Endothelial cell of umbilical vein (primary cell): ENCODE results near the gene SULT1C3. TPM values are rescaled to one million over a fixed set of nuclear protein-coding genes. Genes with fewer than 3 reads are reported as not detected.

Source experiments
- BruUV-seq: library from RNA; stranded (reverse); fragments of 400-500 nt; replicated peaks from 2 replicates; lab custom pipeline; 2021; lab: Mats Ljungman, UMichigan
- CTCF ChIA-PET: fragments of 300-600, 350-600 bp; sonication (Branson Sonifier 250); formaldehyde crosslinking; loops from one replicate; lab custom pipeline; 2021; ENCODE audit warnings: antibody characterized with exemption, inconsistent platforms; lab: Charles Lee
- POLR2A ChIA-PET: fragments of 300-600, 350-600 bp; sonication (Branson Sonifier 250); formaldehyde crosslinking; loops from one replicate; lab custom pipeline; 2021; ENCODE audit warnings: antibody characterized with exemption, inconsistent platforms; lab: Charles Lee
- DNase-seq: peaks from one replicate; pipeline ENCODE4 v3.0.0-alpha.2; 2011; ENCODE audit warnings: low read depth, low spot score
- FAIRE-seq: peaks from 2 replicates; lab custom pipeline; 2011; peaks lifted over from hg19 to GRCh38; lab: Jason Lieb, UNC
- H2AFZ ChIP-seq: 2 replicates; pipeline ENCODE4 v1.6.0; 2012; ENCODE audit warnings: low read depth, low read length, control low read depth, inconsistent platforms
- H3K27ac ChIP-seq: 2 replicates; pipeline ENCODE4 v1.5.1; 2011; ENCODE audit warnings: low read depth, mild to moderate bottlenecking, control low read depth, low read length, moderate library complexity; ENCODE audit not compliant: insufficient read depth
- H3K27me3 ChIP-seq, 2 experiments: 2 replicates each; pipeline versions ENCODE4 v1.6.0 to v1.6.1; 2011; ENCODE audit warnings: low read length in 2 of 2, mixed read lengths in 1 of 2; ENCODE audit not compliant: control insufficient read depth in 2 of 2, insufficient read depth in 2 of 2
- H3K36me3 ChIP-seq, 2 experiments: 2 replicates in 1 of 2; 3 replicates in 1 of 2; pipeline ENCODE4 v1.5.1; 2011; ENCODE audit warnings: low read length in 2 of 2, mild to moderate bottlenecking in 1 of 2, moderate library complexity in 1 of 2; ENCODE audit not compliant: control insufficient read depth in 2 of 2, insufficient read depth in 2 of 2; ENCODE audit errors: extremely low read depth in 1 of 2
- H3K4me1 ChIP-seq: 3 replicates; pipeline ENCODE4 v1.5.1; 2011; ENCODE audit warnings: mild to moderate bottlenecking, low read length; ENCODE audit not compliant: control insufficient read depth, insufficient read depth; ENCODE audit errors: extremely low read depth
- H3K4me2 ChIP-seq: 2 replicates; pipeline ENCODE4 v1.6.1; 2011; ENCODE audit warnings: low read length, control low read depth, mixed read lengths; ENCODE audit not compliant: insufficient read depth
- H3K4me3 ChIP-seq, 3 experiments: fragments of 200-600 bp in 1 of 3; sonication (generic), shearing (Covaris generic) in 1 of 3; replicated peaks in 1 of 3; 2 replicates each; pipeline ENCODE4 v1.5.1; 2011 to 2016; ENCODE audit warnings: control low read depth in 3 of 3, low read length in 3 of 3, mild to moderate bottlenecking in 2 of 3, inconsistent platforms in 1 of 3, low read depth in 1 of 3, moderate library complexity in 1 of 3; ENCODE audit not compliant: insufficient read depth in 1 of 3
- H3K79me2 ChIP-seq: 2 replicates; pipeline ENCODE4 v1.6.0; 2012; ENCODE audit warnings: low read length, inconsistent platforms; ENCODE audit not compliant: control insufficient read depth, insufficient read depth
- H3K9ac ChIP-seq: replicated peaks from 2 replicates; pipeline ENCODE3; 2011; ENCODE audit warnings: low read length, control low read depth; ENCODE audit not compliant: insufficient read depth; ENCODE audit errors: extremely low read depth
- H3K9me1 ChIP-seq: replicated peaks from 3 replicates; pipeline ENCODE4 v1.6.0; 2011; ENCODE audit warnings: mild to moderate bottlenecking, low read length; ENCODE audit not compliant: control insufficient read depth, insufficient read depth; ENCODE audit errors: extremely low read depth
- H3K9me3 ChIP-seq: replicated peaks from 2 replicates; pipeline ENCODE4 v1.5.1; 2012; ENCODE audit warnings: low read length, inconsistent platforms; ENCODE audit not compliant: control insufficient read depth, insufficient read depth
- H4K20me1 ChIP-seq: replicated peaks from 2 replicates; pipeline ENCODE3; 2011; ENCODE audit warnings: mild to moderate bottlenecking, low read length; ENCODE audit not compliant: control insufficient read depth, insufficient read depth; ENCODE audit errors: extremely low read depth
- CTCF ChIP-seq, 2 donors: IDR thresholded peaks; 1 replicate in 1 of 2; 2 replicates in 1 of 2; pipeline ENCODE4 v1.5.1; 2011; ENCODE audit warnings: low read length in 2 of 2, mild to moderate bottlenecking in 2 of 2, moderate library complexity in 2 of 2, control low read depth in 1 of 2, inconsistent platforms in 1 of 2, low read depth in 1 of 2; ENCODE audit not compliant: insufficient read depth in 1 of 2; ENCODE audit errors: extremely low read depth in 1 of 2
- EZH2 ChIP-seq: IDR thresholded peaks from 2 replicates; pipeline ENCODE4 v1.6.1; 2012; ENCODE audit warnings: borderline replicate concordance, low read depth, mild to moderate bottlenecking, moderate library complexity, low read length, inconsistent platforms; ENCODE audit not compliant: severe bottlenecking
- FOS ChIP-seq: IDR thresholded peaks from 2 replicates; pipeline ENCODE4 v1.6.1; 2011; ENCODE audit warnings: mild to moderate bottlenecking, low read length, moderate library complexity, borderline replicate concordance; ENCODE audit not compliant: insufficient read depth
- GATA2 ChIP-seq: IDR thresholded peaks from 2 replicates; pipeline ENCODE4 v1.7.0; 2011; ENCODE audit warnings: low read depth, mild to moderate bottlenecking, moderate library complexity, mixed read lengths, low read length; ENCODE audit not compliant: insufficient read length, insufficient read depth
- JUN ChIP-seq: IDR thresholded peaks from 2 replicates; pipeline ENCODE4 v1.6.1; 2011; ENCODE audit warnings: borderline replicate concordance, low read depth; ENCODE audit not compliant: insufficient read length, insufficient read depth
- MAX ChIP-seq: IDR thresholded peaks from 2 replicates; pipeline ENCODE4 v1.6.1; 2011; ENCODE audit not compliant: insufficient read depth, insufficient read length
- MYC ChIP-seq: IDR thresholded peaks from one replicate; pipeline ENCODE4 v1.6.1; 2011; ENCODE audit warnings: mild to moderate bottlenecking, low read depth, low read length
- POLR2A ChIP-seq: IDR thresholded peaks from 2 replicates; pipeline ENCODE4 v1.6.1; 2012; ENCODE audit warnings: low read depth, mild to moderate bottlenecking, control low read depth, low read length
- POLR2AphosphoS5 ChIP-seq: IDR thresholded peaks from 2 replicates; pipeline ENCODE4 v1.6.1; 2012; ENCODE audit warnings: low read depth, mild to moderate bottlenecking, control low read depth, low read length, moderate library complexity; ENCODE audit not compliant: insufficient read depth
- dilution Hi-C: fragments of 300-500 bp; cut with MboI; formaldehyde crosslinking; loops from one replicate; pipeline ENCODE4 v1.15.0; 2019; ENCODE audit warnings: low sequenced_read_pairs; ENCODE audit not compliant: extremely low pct_ligation_motif_present
- intact Hi-C: fragments of 100-400 bp; cut with micrococcal nuclease; formaldehyde crosslinking; loops from one replicate; pipeline ENCODE4 v1.10.0; 2022
- polyA plus RNA-seq, 4 experiments: library from polyadenylated mRNA; depleted of rRNA in 3 of 4; stranded (reverse) in 3 of 4; unstranded in 1 of 4; fragments of >200 nt; gene quantifications; 2 replicates each; pipeline versions ENCODE4 v1.2.1 to v1.2.3, GENCODE V29; 2011 to 2012; ENCODE audit warnings: missing spikeins in 1 of 4
- total RNA-seq: library from RNA; stranded (reverse); gene quantifications from 2 replicates; pipeline ENCODE4 v1.2.3, GENCODE V29; 2021

SULT1C3 gene
- total and polyA plus RNA-seq, 2 donors (not counting 3 experiments of a cell fraction or from before 2014, with no cell fraction given), result not detected

- no TSS peak for BruUV-seq
- Histone ChIP-seq H3K27me3 (peaks cover 0 to 1% of the 10 kb centered on the region in 2 experiments), H3K4me1 (no peaks in the 10 kb centered on the region), H4K20me1 (no peaks in the 10 kb centered on the region), H3K9ac (no peak within 1 kb of the TSS), H3K9me3 (no peaks in the 10 kb centered on the region), H3K4me3 (no peak within 1 kb of the TSS), H3K27ac (no peak within 1 kb of the TSS), H3K79me2 (no peaks in the 10 kb centered on the region), H3K9me1 (no peaks in the 10 kb centered on the region), H2AFZ (no peak within 1 kb of the TSS), H3K4me2 (no peak within 1 kb of the TSS), H3K36me3 (no peaks in the 10 kb centered on the region)
- FAIRE-seq, result no peak
- DNase-seq, result no peak
- CTCF ChIA-PET, result no interaction called here
- intact Hi-C loops (no loop called here), dilution Hi-C loops (no loop called here)
- no peak for TF ChIP-seq GATA2
- TF ChIP-seq MAX, result no peak
- no peak for TF ChIP-seq POLR2AphosphoS5
- no peak for TF ChIP-seq EZH2
- no peak for TF ChIP-seq FOS
- no peak for TF ChIP-seq JUN
- TF ChIP-seq POLR2A, result no peak
- TF ChIP-seq MYC, result no peak
- TF ChIP-seq CTCF (IDR thresholded peaks at IDR 0.05; ENCODE audit: extremely low read depth in 1 of 2, insufficient read depth in 1 of 2, low read depth in 1 of 2, low read length in 2 of 2), result no peak
- POLR2A ChIA-PET, result no interaction called here
Observed at GRCh38 chr2:108288534-108289106, 48.9 kb downstream of the SULT1C3 start, which contains the start of gene SULT1C2. Gene SULT1C2 (plus strand): TSS chr2:108288895. CDS start chr2:108293668, 4,773 bp downstream.
